GM19455 (cell line): ENCODE data around the gene FIGN.

Source experiments
- ATAC-seq: cut with Tn5 transposase; IDR thresholded peaks from one replicate; pipeline ENCODE4 v1.9.1; 2021; ENCODE audit not compliant: unreplicated experiment

Gene FIGN

GRCh38 chr2:163735685-163736432 lies at the start of gene FIGN:
TSS of gene FIGN (minus strand) at chr2:163736008. CDS start at chr2:163734927, 1,081 bp downstream.
- no peak for ATAC-seq

- no peak for ATAC-seq
Observed at GRCh38 chr2:163785162-163785561, 49.4 kb upstream of the FIGN start.

- ATAC-seq: no peak
Observed at GRCh38 chr2:163779970-163780597, 44.3 kb upstream of the FIGN start.

DNA sequence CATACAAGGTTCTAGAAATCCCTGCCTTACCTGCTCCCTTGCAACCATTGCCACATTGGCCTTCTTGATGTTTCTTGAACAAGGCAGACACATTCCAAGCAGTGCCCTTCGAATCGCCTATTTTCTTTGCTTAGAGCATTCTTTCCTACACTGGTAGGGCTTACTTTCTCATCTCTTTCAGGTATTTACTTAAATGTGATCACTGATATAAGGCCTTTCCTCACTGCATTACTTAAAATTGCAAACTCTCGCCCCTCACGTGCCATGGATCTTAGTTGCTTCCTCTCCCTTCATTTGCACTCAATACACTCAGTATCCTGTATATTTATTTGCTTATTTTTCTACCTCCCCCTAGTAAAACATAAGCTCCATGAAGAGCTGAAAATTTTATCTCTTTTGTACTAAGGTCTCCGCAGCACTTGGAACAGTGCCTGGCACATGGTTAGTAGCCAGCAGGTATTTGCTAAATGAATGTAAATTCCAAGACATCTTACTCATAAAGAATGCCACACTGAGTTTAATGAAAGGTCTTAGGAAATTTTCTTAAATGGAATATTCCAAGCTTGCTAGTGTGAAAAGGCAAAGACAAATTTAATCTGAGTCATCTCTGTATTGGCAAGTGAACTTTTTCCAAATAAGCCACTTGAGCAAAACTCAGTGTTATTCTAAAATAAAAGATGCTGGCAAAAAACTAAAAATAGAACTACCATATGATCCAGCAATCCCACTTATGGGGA lies 42.4 kb upstream of the FIGN start:
- no peak for ATAC-seq

GRCh38 chr2:163775304-163775703 lies 39.5 kb upstream of the FIGN start:
- ATAC-seq: no peak

DNA sequence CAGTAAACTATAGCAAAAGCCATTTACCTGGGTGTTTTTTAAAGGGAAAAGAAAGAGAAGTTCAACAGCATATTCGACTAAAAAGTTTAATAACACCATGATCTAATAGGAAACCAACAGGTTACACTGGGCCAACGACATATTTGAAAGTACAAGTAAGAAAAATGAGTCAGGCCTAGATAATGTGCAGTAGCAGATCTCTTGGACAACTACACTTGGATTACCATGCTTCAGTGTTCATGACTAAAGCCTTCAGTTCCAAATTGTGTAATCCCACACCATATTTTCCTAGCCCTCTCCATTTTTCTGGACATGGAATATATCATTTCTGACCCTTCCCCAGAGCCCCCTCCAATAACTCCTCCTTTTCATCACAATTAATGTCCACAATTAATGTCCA lies 39.1 kb upstream of the FIGN start:
- no peak for ATAC-seq

DNA sequence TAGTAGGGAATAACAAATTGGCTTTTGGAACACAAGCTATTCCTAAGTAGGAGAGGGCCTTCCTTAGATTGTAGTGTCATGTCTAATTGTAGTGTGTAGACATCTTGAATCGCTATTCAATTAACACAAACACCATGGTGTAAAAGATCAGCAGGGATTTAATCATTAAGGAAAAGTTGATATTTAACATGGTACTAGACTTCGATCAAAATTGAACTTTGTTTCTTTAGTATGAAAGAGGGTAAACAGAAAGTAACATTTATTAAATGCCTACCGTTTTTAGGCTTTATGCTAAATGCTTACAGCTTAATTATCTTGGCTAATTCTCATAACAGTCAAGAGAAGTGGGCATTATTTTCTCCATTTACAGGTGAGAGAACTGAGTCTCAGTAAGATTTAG lies 37.5 kb upstream of the FIGN start:
- ATAC-seq: no peak

GRCh38 chr2:163771596-163771995 lies 35.8 kb upstream of the FIGN start:
- no peak for ATAC-seq

DNA sequence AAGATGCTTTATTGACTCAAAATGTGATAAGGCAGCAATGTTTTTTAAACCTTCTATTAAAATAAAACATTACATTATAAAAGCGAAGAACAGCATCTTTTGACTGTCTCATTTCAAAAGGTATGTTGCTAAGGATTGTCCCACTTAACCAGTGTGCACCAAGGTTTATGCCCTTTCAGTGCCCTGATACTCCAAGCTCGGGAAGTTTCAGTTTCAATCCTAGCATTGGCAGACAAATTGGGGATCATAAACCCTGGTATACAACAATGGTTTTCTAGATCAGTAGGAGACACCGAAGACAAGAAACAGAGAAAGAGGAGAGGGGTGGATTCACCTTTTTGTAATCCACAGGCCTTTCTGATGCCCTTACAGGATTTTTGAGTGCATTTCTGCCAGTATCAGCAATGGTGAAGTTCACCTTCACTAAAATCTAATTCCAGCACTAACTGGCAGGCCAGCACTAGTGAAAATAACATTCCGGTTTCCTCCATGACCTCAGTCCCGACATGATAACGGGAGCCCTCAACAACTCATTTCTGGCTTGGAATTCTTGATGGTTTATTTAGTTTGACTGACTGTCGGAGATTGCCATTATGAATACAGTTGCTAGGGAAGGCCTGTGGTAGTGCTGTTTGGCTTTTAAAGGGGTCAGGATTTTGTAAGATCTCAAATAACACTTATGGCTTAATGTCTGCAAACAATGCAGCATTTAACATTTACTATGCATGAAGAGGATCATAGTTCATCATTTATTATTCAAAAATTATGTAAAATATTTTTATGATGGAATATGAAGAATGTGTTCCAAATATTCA lies 33.3 kb upstream of the FIGN start:
- ATAC-seq: no peak

GRCh38 chr2:163767097-163767496 lies 31.3 kb upstream of the FIGN start:
- no peak for ATAC-seq

DNA sequence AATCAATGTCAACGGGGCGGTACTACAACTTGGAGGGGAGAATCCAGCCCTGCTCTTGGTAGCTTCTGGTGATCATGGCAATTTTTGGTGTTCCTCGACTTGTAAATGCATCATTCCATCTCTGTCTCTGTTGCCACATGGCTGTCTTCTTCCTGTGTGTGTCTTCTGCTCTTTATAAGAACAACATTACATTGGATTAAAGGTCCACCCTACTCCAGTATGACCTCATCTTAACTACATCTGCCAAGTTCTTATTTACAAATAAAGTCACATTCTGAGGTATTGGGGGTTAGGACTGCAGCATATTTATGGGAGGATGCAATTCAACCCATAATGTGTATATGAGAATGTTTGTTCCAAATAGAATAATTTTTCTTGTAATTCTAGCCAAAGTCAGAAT lies 28.8 kb upstream of the FIGN start:
- no peak for ATAC-seq

DNA sequence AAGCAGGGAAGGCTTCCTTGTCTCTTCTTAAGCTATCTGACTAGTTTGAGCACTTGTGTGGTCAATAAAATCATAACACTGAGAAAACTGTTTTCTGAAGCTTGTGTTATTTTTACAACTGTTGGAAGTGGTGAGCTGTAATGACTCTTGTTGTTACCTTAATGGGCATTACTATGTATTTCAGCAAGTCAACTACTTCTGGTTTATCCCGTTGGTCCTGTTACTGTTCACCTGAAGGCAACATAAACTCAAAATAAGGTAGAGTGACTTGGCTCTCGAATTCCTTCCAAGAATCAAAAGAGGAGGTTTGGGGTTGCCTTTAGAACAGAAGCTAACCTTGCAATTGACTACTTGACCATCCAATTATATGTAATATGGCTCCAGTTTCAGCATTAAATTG lies 23.2 kb upstream of the FIGN start:
- no peak for ATAC-seq

DNA sequence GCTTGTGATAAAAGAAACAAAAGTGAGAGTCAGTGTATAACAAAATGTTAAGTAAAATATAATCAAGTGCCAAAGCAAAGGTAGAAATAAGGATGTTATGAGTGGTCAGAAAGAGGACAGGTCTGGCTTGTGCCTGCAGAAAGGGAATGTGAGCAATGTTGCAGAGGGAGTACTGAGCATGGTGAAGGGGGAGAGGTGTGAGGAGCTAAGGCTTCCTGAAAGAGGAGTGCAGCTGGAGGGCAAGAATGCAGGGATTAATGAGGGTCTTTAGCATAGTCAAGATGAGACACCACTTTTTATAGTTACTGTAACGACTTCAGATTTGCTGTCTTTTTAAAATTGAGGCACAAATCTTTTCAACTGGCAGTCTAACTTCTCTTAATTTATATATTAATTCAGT lies 22.0 kb upstream of the FIGN start:
- ATAC-seq: no peak

DNA sequence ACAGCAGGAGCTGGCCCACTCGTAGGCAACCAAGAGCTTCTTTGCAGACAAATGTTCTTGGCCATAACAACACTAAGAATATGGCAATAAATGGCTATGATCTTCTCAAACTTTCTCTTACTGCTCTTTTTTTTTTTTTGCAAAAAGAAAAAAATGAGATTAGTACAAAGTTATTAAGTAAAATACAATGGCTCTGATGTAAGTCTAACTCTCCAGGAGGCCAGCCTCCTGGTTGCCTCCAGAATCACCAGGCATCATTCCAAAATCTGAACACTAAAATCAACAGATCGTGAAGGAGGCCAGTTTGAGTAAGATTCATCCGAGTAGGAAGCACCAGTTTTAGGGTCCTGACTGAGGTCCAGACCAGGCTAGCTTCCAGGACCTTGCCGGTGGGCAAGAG lies 20.8 kb upstream of the FIGN start:
- no peak for ATAC-seq

DNA sequence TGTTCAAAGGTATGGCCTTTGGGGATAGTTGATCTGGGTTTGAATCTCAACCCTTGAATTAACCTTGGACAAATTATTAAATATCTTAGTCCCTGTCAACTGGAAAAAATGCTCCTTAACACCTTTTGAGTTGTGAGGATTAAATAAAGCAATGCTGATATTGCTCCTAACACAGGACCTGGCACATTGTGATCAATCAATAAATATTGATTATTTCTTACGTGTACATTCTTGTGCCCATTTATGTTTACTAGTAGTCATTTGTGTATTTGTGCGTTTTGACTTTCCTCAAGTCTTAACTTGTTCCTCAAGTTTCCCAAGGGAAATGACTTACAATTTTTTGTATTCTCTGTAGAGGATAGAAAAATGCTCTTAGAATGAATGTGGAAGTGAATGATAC lies 19.6 kb upstream of the FIGN start:
- ATAC-seq: no peak

GRCh38 chr2:163753726-163754125 lies 17.9 kb upstream of the FIGN start:
- ATAC-seq: no peak

DNA sequence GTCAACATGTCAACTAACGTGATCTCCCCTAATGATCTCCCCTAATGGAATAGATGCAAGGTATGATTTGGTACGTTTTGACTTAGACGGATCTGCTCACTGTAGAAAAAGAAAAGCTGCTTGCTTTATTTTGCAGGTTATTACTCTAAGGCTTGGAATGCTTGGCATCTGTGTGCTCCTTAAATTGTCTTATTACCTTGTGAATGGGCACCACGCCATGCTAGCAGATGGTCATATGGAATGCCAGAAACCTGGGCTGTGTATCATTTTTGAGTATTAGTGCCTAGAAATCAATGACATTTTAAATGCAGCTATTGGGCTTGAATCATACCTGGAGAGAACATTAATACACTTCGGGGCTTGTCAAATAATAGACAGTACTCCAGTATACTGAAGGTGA lies 16.5 kb upstream of the FIGN start:
- no peak for ATAC-seq

GRCh38 chr2:163751696-163752095 lies 15.9 kb upstream of the FIGN start:
- no peak for ATAC-seq

DNA sequence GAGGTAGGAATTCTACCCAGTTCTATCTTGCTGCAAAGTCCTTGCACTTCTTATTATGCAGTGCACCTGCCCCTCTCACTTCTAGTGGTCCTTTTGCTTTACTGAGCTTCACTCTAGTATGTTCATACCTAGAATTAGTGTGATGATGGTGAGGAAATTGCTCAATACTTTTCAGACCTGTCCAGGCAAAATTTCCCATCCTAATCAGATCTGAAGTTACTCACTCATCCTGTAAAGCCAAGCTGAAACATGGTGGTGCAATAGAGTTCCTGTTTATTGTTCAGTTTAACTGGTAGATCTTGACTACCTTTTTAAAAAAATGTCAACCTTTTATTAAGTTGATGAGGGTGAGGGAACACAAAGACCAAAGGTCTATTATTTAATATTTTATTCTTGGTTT lies 12.6 kb upstream of the FIGN start:
- ATAC-seq: no peak

DNA sequence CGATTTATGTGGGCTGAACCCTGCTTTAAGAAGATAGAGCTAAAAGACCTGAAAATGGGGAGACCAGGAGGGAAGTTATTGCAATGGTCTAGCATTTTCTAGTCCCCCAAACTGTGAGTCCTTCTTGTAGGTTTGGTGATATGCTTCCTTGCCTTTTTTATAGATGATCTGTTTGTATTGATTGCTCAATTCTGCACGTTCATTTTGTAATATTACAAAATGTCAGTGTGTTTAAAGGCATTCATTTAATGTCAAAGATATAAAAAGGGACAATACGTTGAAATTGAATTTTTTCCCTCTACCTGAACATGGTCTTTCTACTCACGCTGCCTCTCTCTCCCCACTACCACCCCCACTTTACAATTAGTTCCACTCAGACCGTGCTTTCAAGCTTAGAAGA lies 5.6 kb upstream of the FIGN start:
- ATAC-seq: no peak

- no peak for ATAC-seq
Observed at GRCh38 chr2:163737563-163737962, 1.8 kb upstream of the FIGN start.

- ATAC-seq: no peak
Observed at GRCh38 chr2:163737190-163737439, 1.3 kb upstream of the FIGN start.
